GM21390 (cell line): ENCODE results near the gene ANK2.

Experiments
- ATAC-seq: cut with Tn5 transposase; IDR thresholded peaks from one replicate; pipeline ENCODE4 v1.9.1; 2021; ENCODE audit not compliant: unreplicated experiment

The ANK2 gene

GRCh38 chr4:113383111-113383785, 333.8 kb downstream of the ANK2 start:
- no peak for ATAC-seq

- ATAC-seq: no peak
These were observed 335.1 kb downstream of the ANK2 start for GRCh38 chr4:113384600-113384999.

- ATAC-seq: no peak
These were observed 335.9 kb downstream of the ANK2 start for GRCh38 chr4:113385281-113385899.

DNA sequence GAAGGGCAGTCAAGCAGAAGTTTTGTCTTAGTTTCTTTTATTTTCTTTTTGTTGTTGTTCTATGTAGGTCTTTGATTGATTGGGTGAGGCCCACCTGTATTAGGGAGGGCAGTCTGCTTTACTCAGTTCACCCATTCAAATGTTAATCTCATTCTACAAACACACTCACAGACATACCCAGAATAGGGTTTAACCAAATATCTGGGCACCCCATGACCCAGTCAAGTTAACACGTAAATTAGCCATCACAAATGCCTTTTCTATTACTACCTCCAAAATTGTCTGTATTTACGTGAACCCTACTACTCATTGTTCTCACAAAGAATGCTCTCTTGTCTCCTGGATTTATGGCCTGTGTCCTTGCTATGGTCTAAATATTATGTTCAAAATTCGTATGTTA, 339.7 kb downstream of the ANK2 start:
- ATAC-seq: no peak

DNA sequence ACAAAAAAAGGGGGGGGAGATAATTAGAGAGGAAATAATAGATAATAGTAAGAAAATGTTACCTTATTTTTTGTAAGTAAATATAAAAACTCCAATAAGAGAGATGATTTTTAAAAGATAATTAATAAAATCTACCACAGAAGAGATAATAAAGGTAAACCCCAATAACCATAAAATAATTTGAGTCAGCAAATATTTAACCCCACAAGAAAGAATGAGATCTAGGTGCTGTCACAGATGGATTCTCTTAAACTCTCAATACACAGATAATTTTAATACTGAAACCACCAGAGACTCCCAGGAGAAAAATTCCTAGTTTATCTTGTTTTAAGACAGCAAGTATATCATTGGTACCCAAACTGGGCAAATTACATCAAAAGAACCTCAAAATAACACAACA, 341.4 kb downstream of the ANK2 start:
- no peak for ATAC-seq

- ATAC-seq: no peak
These were observed 344.8 kb downstream of the ANK2 start for GRCh38 chr4:113394108-113394729.

GRCh38 chr4:113394730-113395530, 345.5 kb downstream of the ANK2 start:
- peak; percentile 96 for ATAC-seq

DNA sequence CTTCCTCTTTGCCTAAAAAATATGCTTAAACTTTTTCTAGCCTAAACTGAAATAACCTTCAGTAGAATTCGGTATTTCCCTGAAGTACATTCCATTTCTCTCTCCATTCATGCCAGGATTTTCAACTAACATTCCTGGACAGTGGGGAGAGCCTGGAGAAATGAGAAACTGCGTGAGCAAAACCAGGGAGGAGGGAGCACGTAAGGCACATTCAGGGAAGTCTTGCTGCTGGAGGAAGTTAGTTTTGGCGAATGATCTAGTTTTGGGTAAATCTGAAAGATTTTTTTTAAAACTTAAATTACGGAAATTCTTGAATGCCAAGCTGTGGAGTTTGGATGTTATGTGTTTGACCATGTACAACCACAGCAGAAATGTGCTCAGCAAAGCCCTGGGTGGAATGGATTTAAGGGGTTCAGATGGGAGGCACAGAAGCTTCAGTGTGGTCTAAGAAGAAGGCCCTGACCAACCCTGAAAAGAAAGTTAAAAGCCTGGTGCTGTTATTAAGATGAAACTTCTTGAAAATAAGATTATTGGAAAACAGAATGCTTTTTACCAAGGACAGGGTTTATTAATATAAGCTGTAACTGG, 347.8 kb downstream of the ANK2 start:
- ATAC-seq: no peak

DNA sequence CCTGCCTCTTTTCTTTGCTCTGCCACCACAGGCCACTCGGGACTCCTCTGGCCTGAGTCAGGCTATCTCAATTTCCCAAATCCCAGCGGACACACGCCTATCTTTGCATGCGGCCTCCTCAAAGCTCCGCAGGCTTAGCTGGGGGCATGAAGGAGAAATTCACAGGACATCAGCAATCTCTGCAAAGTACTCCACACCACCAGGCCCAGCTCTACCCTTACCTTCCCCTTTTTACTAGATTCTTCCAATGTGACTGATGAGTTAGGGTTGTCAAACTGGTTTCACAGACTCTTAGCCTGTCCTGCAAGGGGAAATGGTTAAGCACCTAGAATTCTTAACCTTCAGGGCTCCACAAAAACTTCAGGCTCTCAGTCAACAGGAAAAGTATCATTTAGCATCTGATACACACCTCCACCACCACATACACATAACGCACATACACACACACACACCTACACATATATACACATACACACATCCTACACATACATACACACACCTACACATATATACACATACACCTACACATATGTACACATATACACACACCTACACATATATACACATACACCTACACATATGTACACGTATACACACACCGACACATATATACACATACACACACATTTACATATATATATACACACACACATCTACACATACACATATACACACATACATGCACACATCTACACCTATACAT, 349.1 kb downstream of the ANK2 start:
- no peak for ATAC-seq

- no peak for ATAC-seq
These were observed 354.7 kb downstream of the ANK2 start for GRCh38 chr4:113404167-113404571.

- ATAC-seq: no peak
These were observed 355.4 kb downstream of the ANK2 start for GRCh38 chr4:113404841-113405240.

DNA sequence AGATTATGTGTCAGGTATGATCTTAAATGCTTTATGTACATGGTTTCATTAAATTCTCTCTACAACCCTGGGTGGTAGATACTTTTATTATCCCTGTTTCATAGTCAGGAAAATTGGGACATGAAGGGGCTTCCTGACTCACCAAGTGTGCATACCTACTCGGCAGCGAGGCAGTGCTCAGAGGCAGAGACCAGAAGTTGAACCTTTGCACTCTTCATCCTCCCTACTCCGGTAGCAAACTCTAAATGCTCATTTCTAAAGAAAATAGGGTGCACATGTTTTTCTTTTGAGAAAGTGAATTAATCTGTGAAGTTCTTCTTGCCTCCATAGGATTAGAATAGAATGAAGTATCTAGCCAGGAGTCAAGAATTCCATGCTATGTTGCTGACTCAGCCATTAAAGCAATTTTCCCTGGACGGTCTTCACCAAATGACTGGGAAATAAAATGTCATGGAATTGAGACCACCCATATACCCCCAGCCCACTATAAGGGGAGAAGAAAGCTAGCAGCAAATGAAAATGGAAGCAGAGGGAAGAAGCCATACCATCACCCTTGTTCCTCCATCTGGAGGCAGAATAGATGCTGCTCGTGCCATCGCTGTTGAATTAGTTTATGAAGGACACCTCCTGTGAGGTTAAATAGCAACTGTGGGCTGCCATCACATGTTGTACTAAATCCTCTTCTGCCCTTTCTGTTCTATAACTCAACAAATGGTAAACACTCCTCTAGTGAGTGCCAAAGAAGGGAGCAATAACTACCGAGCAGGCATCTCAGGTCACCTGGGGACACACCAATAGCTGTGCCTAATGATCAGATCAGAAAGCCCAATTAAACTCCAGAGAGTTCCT, 356.6 kb downstream of the ANK2 start:
- ATAC-seq: no peak

DNA sequence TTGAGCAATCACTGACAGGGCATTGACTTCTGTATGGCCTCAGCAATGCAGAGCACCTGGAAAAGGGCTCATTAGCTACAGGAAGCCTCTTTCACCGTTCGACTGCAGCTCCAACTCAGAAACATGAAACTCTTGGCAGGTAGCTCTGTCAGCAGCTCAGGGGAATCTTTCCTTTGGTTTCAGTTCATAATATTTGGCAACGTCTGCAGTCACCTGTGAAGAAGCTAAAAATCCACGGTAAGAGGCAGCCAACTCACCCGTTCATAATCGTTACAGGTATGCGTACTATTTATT, 357.2 kb downstream of the ANK2 start:
- no peak for ATAC-seq

DNA sequence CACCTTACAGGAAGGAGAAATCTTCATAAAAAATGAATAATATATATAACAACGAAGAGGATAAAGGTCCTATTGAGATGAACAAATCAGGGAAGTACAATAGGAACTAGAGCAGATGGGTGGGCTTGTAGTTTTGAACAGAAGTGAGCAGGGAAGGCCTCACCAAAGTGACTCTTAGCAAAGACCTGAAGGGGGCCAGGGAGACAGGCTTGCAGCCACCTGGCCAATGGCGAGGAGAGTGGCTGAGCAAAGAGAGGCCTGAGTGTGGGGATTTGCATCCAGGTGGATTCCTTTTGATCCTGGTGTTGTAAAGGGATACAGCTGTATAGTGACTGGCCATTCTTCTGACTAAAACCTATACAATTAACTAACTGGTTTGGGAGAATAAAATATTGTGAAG, 358.0 kb downstream of the ANK2 start:
- no peak for ATAC-seq

- no peak for ATAC-seq
These were observed 359.7 kb downstream of the ANK2 start for GRCh38 chr4:113409181-113409580.

DNA sequence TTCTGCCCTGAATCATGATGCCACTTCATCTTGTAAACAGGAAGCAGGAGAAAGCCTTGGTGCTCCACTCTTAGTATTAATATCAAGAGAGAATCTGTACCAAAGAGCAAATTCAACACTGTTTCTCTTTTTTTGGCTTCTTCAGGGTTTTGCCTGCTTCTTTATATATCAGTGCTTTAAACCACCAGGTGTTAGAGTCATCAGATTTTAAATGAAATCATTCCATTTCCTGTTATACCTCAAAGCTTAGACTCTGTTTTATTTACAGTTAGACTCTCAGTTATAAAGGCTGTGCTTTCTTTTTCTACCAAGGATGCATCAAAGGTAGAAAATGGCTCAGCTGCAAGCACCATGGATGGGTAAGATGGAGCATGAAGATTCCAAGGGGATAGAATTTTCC, 361.2 kb downstream of the ANK2 start:
- no peak for ATAC-seq

GRCh38 chr4:113411496-113411938, 362.1 kb downstream of the ANK2 start:
- ATAC-seq: no peak

DNA sequence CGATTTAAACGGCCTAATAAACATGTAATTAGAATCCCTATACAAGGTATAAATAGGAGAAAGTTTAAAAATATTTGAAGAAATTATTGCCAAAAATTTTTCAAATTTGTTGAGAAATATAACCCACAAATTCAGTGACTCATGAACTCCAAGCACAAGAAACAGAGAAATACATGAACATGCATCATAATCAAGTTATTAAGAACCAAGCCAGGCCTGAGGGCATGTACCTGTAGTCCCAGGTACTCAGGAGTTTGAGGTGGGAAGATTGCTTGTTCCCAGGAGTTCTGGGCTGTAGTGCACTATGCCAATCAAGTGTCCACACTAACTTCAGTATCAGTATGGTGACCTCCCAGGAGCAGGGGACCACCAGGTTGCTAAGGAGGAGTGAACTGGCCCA, 370.2 kb downstream of the ANK2 start:
- ATAC-seq: no peak

DNA sequence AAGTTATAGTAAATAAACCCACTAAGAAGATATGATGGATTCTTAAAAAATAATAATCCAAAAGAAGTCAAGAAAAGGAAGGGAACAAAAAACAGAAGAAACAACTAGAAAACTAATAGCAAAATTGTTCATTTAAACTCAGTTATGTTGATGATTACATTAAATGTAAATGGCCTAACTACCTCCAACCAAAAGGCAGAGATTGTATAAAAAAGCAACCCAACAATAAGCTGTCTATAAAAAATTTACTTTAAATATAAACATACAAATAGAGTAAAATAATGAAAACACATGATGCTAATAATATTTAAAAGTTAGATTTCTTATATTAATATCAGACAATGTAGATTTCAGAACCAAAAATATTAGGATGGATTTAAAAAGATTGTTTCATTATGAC, 371.5 kb downstream of the ANK2 start:
- no peak for ATAC-seq

DNA sequence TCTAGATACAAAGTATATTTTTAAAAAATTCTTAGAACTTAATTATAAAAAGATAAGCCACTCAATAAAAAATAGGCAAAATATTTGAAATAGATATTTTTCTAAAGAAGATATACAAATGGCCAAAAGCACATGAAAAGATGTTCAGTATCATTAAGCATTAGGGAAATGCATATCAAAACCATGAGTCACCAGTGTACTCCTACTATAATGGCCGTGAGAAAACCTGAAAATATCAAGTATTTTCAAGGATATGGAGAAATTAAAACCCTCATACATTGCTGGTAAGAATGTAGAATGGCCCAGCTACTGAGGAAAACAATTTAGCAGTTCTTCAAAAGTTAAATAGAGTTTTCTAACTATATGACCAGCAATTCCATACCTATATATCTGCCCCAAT, 374.2 kb downstream of the ANK2 start:
- ATAC-seq: no peak
